Heart right ventricle (tissue), 16 donors: Measurements from ENCODE around the gene RHEX. TPM values are rescaled to one million over a fixed set of nuclear protein-coding genes. Genes with fewer than 3 reads are reported as not detected.

ENCODE experiments used
- ATAC-seq, 8 donors: fragments of 200-7000 bp; cut with Tn5 transposase; one replicate each; pipeline ENCODE4 v1.9.1; 2020; ENCODE audit warnings: mild to moderate bottlenecking in 8 of 8, moderate library complexity in 8 of 8, moderate number of reproducible peaks in 1 of 8
- DNase-seq, 2 donors: peaks; one replicate each; pipeline ENCODE4 v3.0.0-alpha.2; 2020
- H3K27ac ChIP-seq, 10 donors: fragments of 200-600 bp; sonication (generic) in 2 of 10; one replicate each; pipeline versions ENCODE4 v1.5.0 to v1.8.0; 2020 to 2022; ENCODE audit warnings: mild to moderate bottlenecking in 3 of 10
- H3K27me3 ChIP-seq, 7 donors: fragments of 200-600 bp; one replicate each; pipeline ENCODE4 v1.8.0; 2021 to 2022; ENCODE audit warnings: mild to moderate bottlenecking in 2 of 7
- H3K36me3 ChIP-seq, 9 donors: fragments of 200-600 bp; sonication (generic) in 1 of 9; one replicate each; pipeline versions ENCODE4 v1.5.0 to v1.8.0; 2020 to 2022; ENCODE audit warnings: mild to moderate bottlenecking in 2 of 9
- H3K4me1 ChIP-seq, 9 donors: fragments of 200-600 bp; sonication (generic) in 1 of 9; one replicate each; pipeline versions ENCODE4 v1.5.0 to v1.8.0; 2020 to 2022; ENCODE audit warnings: mild to moderate bottlenecking in 4 of 9
- H3K4me3 ChIP-seq, 10 donors: fragments of 200-600 bp; sonication (generic) in 2 of 10; one replicate each; pipeline versions ENCODE4 v1.5.0 to v1.8.0; 2020 to 2022; ENCODE audit warnings: mild to moderate bottlenecking in 7 of 10, moderate library complexity in 2 of 10
- H3K9me3 ChIP-seq, 11 donors: fragments of 200-600 bp in 10 of 11; sonication (generic) in 2 of 11; one replicate each; pipeline versions ENCODE4 v1.5.0 to v1.8.0; 2013 to 2022; ENCODE audit warnings: mild to moderate bottlenecking in 2 of 11, control low read depth in 1 of 11, moderate library complexity in 1 of 11
- WGBS, 2 donors: extraction: QIAGEN DNeasy Blood & Tissue Kit; methylation state at CpG; one replicate each; pipeline ENCODE4 v1.1.7; 2013; ENCODE audit warnings: inconsistent platforms in 1 of 2; 5-methylcytosine and 5-hydroxymethylcytosine counted together
- intact Hi-C, 10 donors: fragments of 100-400 bp; cut with DNase I; formaldehyde crosslinking; loops; one replicate each; pipeline versions ENCODE4 v1.11.1 to v1.14.2; 2022
- polyA plus RNA-seq, 2 donors: library from polyadenylated mRNA; stranded (reverse); fragments of 200-250 nt; gene quantifications; one replicate each; pipeline ENCODE4 v1.2.3, GENCODE V29; 2013
- total RNA-seq, 10 donors: library from RNA; stranded (reverse); fragmentation: NEBNext Ultra II Directional in 3 of 10; extraction: Animal tissue kit (Norgen Biotek cat#: 25700) in 3 of 10; gene quantifications; one replicate each; pipeline versions ENCODE4 v1.2.1 to v1.2.4, GENCODE V29; 2021 to 2023
- TF ChIP-seq, protein P1 (sequence below), 9 donors: fragments of 200-600 bp; sonication (generic) in 2 of 9; IDR thresholded peaks; one replicate each; pipeline versions ENCODE4 v1.5.0 to v1.8.0; 2021 to 2022; ENCODE audit warnings: antibody characterized with exemption in 9 of 9, mild to moderate bottlenecking in 5 of 9, moderate library complexity in 1 of 9
- donor health status: Arrhythmogenic right ventricular cardiomyopathy.
- donor health status: ischemic (EF 13 %, LVEDD 7.1; RV severe dilation, severe dysfunction).
- donor health status: healthy with polysubstance abuse.
- donor health status: DM: no; HTN: yes; CAD: no.
- donor health status: DM: no; HTN: no; CAD: no.
- donor health status: ischemic (EF 25% LVEDD 6.9; RV normal size, moderate dysfunction).
- donor health status: ischemic (EF 25% LVEDD 5.7; RV mildly dilated, moderate dysfunction).
- donor health status: healthy.
- donor health status: DM: yes; HTN: yes; CAD: no.
- donor health status: Ischemic cardiomyopathy.
- donor health status: ischemic (EF 35%, LVEDD 5.7; RV mildly dilated, moderate dysfunction).
- donor health status: nonischemic (EF 11% LVEDD 7.7; RV severe dilation, severe dysfunction).
- donor health status: DM: yes; HTN: yes; CAD: no.
- donor health status: PGD.
- donor health status: ischemic (EF 29% LVEDD 5.4; RV normal size, mild dysfunction).
- donor health status: nonischemic (EF 23%, LVEDD 6.1; RV moderate dilation, normal function).

The RHEX gene
- total and polyA plus RNA-seq, 12 donors = 0.22 to 1.2 TPM; not detected in 10

DNA sequence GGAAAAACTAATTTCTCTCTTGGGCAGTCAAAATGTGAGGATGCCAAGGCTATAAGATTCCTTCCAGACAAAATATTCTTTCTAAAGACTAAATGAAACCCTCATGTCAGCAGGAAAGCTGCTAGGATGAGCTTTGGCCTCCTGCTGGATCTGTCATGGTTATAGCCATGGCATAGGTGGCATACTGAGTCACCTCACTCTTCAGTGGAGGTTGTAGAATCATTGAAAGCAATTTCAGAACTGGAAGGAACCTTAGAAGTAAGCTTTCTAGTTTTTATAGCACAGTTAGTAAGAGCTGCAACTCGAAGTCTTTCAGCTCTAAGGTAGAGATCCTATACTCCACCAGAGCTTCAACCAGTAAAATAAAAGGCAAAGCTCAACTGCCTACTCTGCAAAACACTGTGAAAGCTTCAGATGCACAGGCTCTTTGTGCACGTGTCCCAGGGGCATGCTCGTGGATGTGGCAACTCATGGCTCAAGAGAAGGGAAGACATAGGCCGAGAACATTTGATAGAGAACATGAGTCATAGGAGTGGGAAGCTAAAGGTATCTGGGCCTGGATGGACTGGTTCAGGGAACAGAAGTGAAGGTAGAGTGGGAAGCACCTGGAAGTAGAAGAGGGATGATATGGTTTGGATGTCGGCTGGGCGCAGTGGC is 58.4 kb downstream of the RHEX start:
- Histone ChIP-seq H3K27ac (no peak overlapping the region), H3K4me3 (no peak overlapping the region), H3K27me3 (peaks cover 0 to 8% (median 0%) of the 10 kb centered on the region in 7 donors), H3K9me3 (no peaks in the 10 kb centered on the region), H3K4me1 (peaks cover 0 to 11% (median 0%) of the 10 kb centered on the region in 9 donors), H3K36me3 (no peaks in the 10 kb centered on the region)
- intact Hi-C loops = loop anchor here in 1 of 10 donors (5.0 kb wide), 1 partner anchor 179 kb away; no protein-coding TSS in a partner anchor
- TF ChIP-seq, protein P1, sequence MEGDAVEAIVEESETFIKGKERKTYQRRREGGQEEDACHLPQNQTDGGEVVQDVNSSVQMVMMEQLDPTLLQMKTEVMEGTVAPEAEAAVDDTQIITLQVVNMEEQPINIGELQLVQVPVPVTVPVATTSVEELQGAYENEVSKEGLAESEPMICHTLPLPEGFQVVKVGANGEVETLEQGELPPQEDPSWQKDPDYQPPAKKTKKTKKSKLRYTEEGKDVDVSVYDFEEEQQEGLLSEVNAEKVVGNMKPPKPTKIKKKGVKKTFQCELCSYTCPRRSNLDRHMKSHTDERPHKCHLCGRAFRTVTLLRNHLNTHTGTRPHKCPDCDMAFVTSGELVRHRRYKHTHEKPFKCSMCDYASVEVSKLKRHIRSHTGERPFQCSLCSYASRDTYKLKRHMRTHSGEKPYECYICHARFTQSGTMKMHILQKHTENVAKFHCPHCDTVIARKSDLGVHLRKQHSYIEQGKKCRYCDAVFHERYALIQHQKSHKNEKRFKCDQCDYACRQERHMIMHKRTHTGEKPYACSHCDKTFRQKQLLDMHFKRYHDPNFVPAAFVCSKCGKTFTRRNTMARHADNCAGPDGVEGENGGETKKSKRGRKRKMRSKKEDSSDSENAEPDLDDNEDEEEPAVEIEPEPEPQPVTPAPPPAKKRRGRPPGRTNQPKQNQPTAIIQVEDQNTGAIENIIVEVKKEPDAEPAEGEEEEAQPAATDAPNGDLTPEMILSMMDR (IDR thresholded peaks at IDR 0.05) = no peak
- no peak for DNase-seq
- ATAC-seq = no peak
- WGBS, 2 donors = 90% methylated on average over 6 of the region's 6 CpGs

DNA sequence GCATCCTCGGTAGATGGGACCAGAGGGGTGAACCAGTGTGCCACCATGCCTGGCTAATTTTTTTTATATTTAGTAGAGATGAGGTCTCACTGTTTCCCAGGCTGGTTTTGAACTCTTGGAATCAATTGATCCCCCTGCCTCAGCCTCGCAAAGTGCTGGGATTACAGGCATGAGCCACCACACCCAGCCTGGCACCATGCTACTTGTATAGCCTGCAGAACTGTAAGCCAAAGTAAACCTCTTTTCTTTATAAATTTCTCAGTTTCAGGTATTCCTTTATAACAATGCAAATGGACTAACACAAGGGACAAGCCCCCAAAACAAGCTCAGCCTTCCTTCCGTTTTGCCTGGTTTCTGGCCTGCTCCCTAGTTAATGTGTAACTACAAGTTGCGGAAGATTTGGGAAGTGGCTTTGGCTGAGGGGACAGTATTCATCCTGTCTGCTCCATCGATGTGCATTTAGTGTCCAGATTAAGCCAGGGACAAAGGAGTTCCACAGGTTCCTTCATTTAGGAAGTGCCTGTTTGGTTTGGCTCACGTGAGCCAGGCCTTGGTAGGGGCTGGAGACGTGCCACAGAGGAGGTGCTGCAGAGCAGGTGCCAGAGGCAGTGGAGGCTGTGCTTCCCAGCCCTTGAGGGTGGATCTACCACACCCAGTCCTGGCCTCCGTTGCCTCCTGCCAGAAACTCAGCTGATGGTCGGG is 59.8 kb downstream of the RHEX start:
- TF ChIP-seq, protein P1 (IDR thresholded peaks at IDR 0.05) = no peak
- peaks cover 0 to 17% (median 9%) of the 10 kb centered on the region in 9 donors for H3K4me1 ChIP-seq
- 71 to 81% methylated on average over 9 of the region's 9 CpGs for whole genome bisulfite sequencing, 2 donors
- peaks cover 0 to 21% (median 0%) of the 10 kb centered on the region in 7 donors for H3K27me3 ChIP-seq
- intact Hi-C loops = loop anchor here in 1 of 10 donors (5.0 kb wide), 1 partner anchor 180 kb away; no protein-coding TSS in a partner anchor
- no peaks in the 10 kb centered on the region for H3K9me3 ChIP-seq
- no peak for ATAC-seq
- no peaks in the 10 kb centered on the region for H3K36me3 ChIP-seq
- no peak for DNase-seq
- H3K4me3 ChIP-seq = no peak overlapping the region
- no peak overlapping the region for H3K27ac ChIP-seq

GRCh38 chr1:206114692-206115640 is 62.0 kb downstream of the RHEX start:
- Histone ChIP-seq H3K27me3 (peaks cover 0 to 34% (median 0%) of the 10 kb centered on the region in 7 donors), H3K4me3 (no peak overlapping the region), H3K4me1 (peaks cover 0 to 21% (median 12%) of the 10 kb centered on the region in 9 donors), H3K9me3 (no peaks in the 10 kb centered on the region), H3K27ac (no peak overlapping the region), H3K36me3 (no peaks in the 10 kb centered on the region)
- WGBS, 2 donors = 84 to 91% methylated on average over 6 of the region's 6 CpGs
- no peak for DNase-seq
- no peak for ATAC-seq
- TF ChIP-seq, protein P1 (IDR thresholded peaks at IDR 0.05) = no peak
- intact Hi-C loops = loop anchor here in 1 of 10 donors (5.0 kb wide), 1 partner anchor 183 kb away; no protein-coding TSS in a partner anchor

DNA sequence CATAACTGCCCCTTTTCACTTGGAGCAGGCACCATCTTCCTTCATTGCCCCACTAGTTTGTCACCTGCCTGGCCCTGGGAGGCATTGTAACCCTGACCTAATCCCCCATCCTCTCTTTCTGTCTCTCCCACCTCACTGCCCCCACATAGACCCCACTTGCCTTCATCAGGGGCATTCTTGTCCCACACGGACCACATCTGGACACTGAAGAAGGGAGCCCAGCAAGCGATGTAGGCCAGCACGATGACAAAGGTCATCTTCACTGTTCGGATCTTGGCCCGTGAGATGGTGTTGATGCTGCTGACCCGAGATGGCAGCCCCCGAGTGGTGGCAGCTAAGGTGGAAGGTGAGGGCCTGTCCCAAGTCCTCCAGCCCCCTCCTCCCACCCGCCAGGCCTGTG is 62.8 kb downstream of the RHEX start:
- peaks cover 0 to 36% (median 0%) of the 10 kb centered on the region in 7 donors for H3K27me3 ChIP-seq
- H3K9me3 ChIP-seq = peaks cover 0 to 6% (median 2%) of the 10 kb centered on the region in 11 donors
- 92 to 98% methylated on average over 8 of the region's 8 CpGs for WGBS, 2 donors
- DNase-seq (no peak), ATAC-seq (no peak)
- intact Hi-C loops = no loop called here
- H3K27ac ChIP-seq = no peak overlapping the region
- H3K4me3 ChIP-seq = no peak overlapping the region
- H3K36me3 ChIP-seq = no peaks in the 10 kb centered on the region
- H3K4me1 ChIP-seq = peaks cover 0 to 21% (median 12%) of the 10 kb centered on the region in 9 donors
- TF ChIP-seq, protein P1 (IDR thresholded peaks at IDR 0.05) = no peak
